Lower leg skin (tissue), 4 donors: ENCODE data around the gene PAPOLB. TPM values are rescaled to one million over a fixed set of nuclear protein-coding genes. Genes with fewer than 3 reads are reported as not detected.

Experiments
- DNase-seq, 2 donors: peaks; one replicate each; pipeline ENCODE4 v3.0.0-alpha.2; 2019; ENCODE audit warnings: low spot score in 2 of 2
- H3K4me3 ChIP-seq: fragments of 200-600 bp; sonication (generic); 2 replicates; pipeline ENCODE4 v1.5.1; 2017; ENCODE audit warnings: mild to moderate bottlenecking, low read depth; ENCODE audit not compliant: poor library complexity, severe bottlenecking
- CTCF ChIP-seq, 3 donors: fragments of 450-650 bp; IDR thresholded peaks; one replicate each; pipeline ENCODE4 v1.5.1; 2016; ENCODE audit warnings: antibody characterized with exemption in 3 of 3, mild to moderate bottlenecking in 3 of 3, moderate library complexity in 2 of 3
- POLR2A ChIP-seq, 2 donors: fragments of 450-650 bp; IDR thresholded peaks; one replicate each; pipeline ENCODE4 v1.6.1; 2016 to 2017; ENCODE audit warnings: antibody characterized with exemption in 2 of 2, mild to moderate bottlenecking in 1 of 2, moderate library complexity in 1 of 2
- WGBS, 2 donors: methylation state at CpG; one replicate each; pipeline ENCODE4 v1.1.5; 2018; 5-methylcytosine and 5-hydroxymethylcytosine counted together
- intact Hi-C: fragments of 100-400 bp; cut with DNase I; formaldehyde crosslinking; loops from one replicate; pipeline ENCODE4 v1.15.0; 2023; ENCODE audit warnings: low total_unique reads
- total RNA-seq, 4 donors: library from RNA; depleted of rRNA; stranded (reverse); fragments of >200 nt; gene quantifications; one replicate each; pipeline ENCODE4 v1.1.0, GENCODE V29; 2016

PAPOLB gene
- total RNA-seq, result under 1 TPM in 1 of 4 donors, not detected in 3; 0.08 TPM

- DNase-seq, result no peak
- TF ChIP-seq CTCF (IDR thresholded peaks at IDR 0.05) (no peak), POLR2A (IDR thresholded peaks at IDR 0.05) (no peak)
- intact Hi-C loops, result no loop called here
- H3K4me3 ChIP-seq, result no peak within 1 kb of the TSS
- 26% methylated on average over 15 to 39 of the region's 46 CpGs for WGBS, 2 donors
These were observed at the start of gene PAPOLB for GRCh38 chr7:4861673-4862072. TSS of gene PAPOLB (minus strand) at chr7:4862030. CDS start at chr7:4861810, 220 bp downstream.

DNA sequence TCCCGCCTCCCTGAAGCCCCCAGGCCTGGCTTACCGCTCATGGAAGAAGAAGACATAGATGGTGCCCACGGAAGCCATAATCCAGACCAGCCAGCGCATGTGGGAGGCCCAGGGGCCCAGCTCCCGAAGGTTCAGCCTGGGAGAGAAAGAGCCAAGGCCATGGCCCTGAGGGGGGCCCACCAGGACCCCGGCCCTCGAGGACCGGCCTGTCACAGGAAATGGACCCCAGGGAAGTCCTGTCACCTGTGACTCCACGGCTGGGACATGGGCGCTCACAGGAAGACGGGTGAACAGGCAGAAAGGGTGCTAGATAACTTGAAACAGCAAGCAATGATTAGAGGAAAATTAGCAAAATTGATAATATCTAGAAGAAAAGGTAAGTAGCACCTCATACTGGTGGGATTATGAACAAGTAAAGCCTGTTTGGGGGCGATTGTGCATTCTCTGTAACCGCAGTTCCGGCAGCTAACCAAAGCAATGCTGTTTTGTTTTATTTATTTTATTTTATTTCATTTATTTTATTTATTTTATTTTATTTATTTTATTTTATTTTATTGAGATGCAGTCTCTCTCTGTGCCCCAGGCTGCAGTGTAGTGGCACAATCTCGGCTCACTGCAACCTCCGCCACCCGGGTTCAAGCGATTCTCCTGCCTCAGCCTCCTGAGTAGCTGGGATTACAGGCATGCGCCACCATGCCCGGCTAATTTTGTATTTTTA is 49.4 kb upstream of the PAPOLB start:
- H3K4me3 ChIP-seq, result no peak overlapping the region
- no peak for DNase-seq
- 86 to 87% methylated on average over 20 of the region's 20 CpGs for WGBS, 2 donors
- no peak for TF ChIP-seq POLR2A (IDR thresholded peaks at IDR 0.05)
- intact Hi-C loops, result no loop called here

DNA sequence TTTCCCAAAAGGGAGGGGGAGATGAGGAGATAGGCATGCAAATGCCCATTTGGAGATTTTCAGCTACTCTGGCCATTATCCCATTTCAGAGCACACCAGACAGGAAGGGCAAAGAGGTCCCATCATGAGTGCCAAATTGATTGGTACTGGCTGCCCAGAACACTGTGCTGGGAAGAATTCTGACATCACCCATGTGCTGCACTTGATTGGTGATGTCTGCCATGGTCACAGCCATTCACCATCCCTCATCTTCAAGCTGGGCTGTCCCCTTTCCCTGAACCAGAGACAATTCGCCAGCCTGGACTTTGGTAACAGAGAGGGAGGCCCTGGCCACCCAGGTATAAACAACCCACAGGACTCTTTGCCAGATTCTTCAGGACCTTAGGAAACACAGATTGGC is 44.9 kb upstream of the PAPOLB start:
- DNase-seq, result no peak
- WGBS, 2 donors, result 75 to 76% methylated on average over 1 of the region's 1 CpG
- no peak for TF ChIP-seq CTCF (IDR thresholded peaks at IDR 0.05)
- TF ChIP-seq POLR2A (IDR thresholded peaks at IDR 0.05), result no peak
- intact Hi-C loops, result loop anchor here (5.0 kb wide), 1 partner anchor 659 kb away; no protein-coding TSS in a partner anchor
- no peak overlapping the region for H3K4me3 ChIP-seq

DNA sequence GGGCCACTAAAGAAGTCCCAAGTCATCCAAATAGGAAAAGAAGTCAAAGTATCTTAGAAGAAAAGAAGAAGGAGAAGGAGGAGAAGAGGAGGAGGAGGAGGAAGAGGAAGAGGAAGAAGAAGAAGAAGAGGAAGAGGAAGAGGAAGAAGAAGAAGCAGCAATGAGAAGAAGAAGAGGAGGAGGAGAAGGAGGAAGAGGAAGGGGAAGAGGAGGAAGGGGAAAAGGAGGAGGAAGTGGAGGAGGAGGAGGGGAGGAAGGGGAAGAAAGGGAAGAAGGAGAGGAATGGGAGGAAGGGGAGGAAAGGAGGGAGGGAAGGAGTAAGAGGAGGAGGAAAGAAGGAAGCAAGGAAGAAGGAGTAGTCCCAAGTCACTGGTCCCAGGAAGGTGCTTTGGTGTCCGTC is 43.3 kb upstream of the PAPOLB start:
- 66 to 88% methylated on average over 1 of the region's 1 CpG for WGBS, 2 donors
- TF ChIP-seq CTCF (IDR thresholded peaks at IDR 0.05), result no peak
- TF ChIP-seq POLR2A (IDR thresholded peaks at IDR 0.05), result no peak
- intact Hi-C loops, result loop anchor here (5.0 kb wide), 1 partner anchor 658 kb away; no protein-coding TSS in a partner anchor
- H3K4me3 ChIP-seq, result no peak overlapping the region
- no peak for DNase-seq

GRCh38 chr7:4904346-4904745 is 42.5 kb upstream of the PAPOLB start:
- TF ChIP-seq POLR2A (IDR thresholded peaks at IDR 0.05) (no peak), CTCF (IDR thresholded peaks at IDR 0.05) (no peak)
- H3K4me3 ChIP-seq, result no peak overlapping the region
- intact Hi-C loops, result no loop called here
- DNase-seq, result no peak

DNA sequence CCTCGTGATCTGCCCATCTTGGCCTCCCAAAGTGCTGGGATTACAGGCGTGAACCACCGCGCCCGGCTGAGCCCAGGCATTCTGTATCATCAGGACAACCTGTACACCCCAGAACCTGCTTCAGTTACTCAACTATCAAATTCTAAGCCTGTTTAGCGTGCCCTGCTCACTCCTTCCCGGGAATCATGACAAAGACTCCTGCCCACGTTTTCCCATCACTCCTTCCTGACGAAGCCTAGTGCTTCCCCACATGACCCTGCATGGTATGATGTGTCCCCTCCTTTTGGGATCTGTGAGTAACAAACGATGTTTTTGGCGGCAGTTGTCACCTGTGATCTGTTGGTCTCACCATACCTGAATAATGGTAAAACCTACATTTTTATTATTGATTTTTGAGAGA is 33.9 kb upstream of the PAPOLB start:
- 86 to 90% methylated on average over 11 of the region's 11 CpGs for WGBS, 2 donors
- no peak overlapping the region for H3K4me3 ChIP-seq
- no peak for TF ChIP-seq POLR2A (IDR thresholded peaks at IDR 0.05)
- TF ChIP-seq CTCF (IDR thresholded peaks at IDR 0.05), result no peak
- no peak for DNase-seq
- intact Hi-C loops, result no loop called here
